Fibroblast of lung (primary cell): ENCODE measurements around the gene OMP.

Experiments used
- EZH2 ChIP-seq: IDR thresholded peaks from 2 replicates; pipeline ENCODE4 v1.5.1; 2012; ENCODE audit warnings: low read length, control low read depth, mild to moderate bottlenecking; ENCODE audit errors: missing control alignments
- TF ChIP-seq, protein P1 (sequence below), 2 donors: IDR thresholded peaks in 1 of 2; conservative IDR thresholded peaks in 1 of 2; 1 replicate in 1 of 2; 2 replicates in 1 of 2; pipeline ENCODE4 v1.5.1; 2011 to 2012; ENCODE audit warnings: low read length in 2 of 2, control low read depth in 1 of 2, inconsistent platforms in 1 of 2, low read depth in 1 of 2, mild to moderate bottlenecking in 1 of 2

- TF ChIP-seq, protein P1, sequence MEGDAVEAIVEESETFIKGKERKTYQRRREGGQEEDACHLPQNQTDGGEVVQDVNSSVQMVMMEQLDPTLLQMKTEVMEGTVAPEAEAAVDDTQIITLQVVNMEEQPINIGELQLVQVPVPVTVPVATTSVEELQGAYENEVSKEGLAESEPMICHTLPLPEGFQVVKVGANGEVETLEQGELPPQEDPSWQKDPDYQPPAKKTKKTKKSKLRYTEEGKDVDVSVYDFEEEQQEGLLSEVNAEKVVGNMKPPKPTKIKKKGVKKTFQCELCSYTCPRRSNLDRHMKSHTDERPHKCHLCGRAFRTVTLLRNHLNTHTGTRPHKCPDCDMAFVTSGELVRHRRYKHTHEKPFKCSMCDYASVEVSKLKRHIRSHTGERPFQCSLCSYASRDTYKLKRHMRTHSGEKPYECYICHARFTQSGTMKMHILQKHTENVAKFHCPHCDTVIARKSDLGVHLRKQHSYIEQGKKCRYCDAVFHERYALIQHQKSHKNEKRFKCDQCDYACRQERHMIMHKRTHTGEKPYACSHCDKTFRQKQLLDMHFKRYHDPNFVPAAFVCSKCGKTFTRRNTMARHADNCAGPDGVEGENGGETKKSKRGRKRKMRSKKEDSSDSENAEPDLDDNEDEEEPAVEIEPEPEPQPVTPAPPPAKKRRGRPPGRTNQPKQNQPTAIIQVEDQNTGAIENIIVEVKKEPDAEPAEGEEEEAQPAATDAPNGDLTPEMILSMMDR (conservative IDR thresholded peaks at IDR 0.05 in 1 of 2, IDR thresholded peaks at IDR 0.05 in 1 of 2; ENCODE audit: low read depth in 1 of 2, low read length in 2 of 2) = no peak
- no peak for TF ChIP-seq EZH2
These were observed 17.9 kb downstream of the OMP start for GRCh38 chr11:77120571-77120970.
